Activated T-cell treated with anti-CD3 and anti-CD28 coated beads for 1 hour (primary cell): Measurements from ENCODE around the gene TMEM37.

Experiments used
- DNase-seq: peaks from one replicate; pipeline ENCODE4 v3.0.0-alpha.2; 2020; ENCODE audit warnings: low read depth

Gene TMEM37

DNA sequence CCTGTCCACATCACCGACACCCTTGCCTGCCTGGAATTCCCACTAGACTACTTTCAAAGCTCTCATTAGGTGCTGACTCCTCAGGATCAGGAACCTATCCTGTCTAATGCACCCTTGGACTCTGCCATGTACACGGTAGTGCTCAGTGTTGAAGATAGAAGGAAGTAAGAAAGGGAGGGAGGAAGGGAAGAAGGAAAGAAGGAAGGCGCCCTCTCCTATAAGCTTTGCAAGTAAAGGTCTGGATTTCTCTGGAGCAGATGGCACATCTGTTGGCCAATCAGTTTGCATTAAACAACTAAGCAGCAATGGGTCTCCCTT lies 47.3 kb downstream of the TMEM37 start:
- no peak for DNase-seq

DNA sequence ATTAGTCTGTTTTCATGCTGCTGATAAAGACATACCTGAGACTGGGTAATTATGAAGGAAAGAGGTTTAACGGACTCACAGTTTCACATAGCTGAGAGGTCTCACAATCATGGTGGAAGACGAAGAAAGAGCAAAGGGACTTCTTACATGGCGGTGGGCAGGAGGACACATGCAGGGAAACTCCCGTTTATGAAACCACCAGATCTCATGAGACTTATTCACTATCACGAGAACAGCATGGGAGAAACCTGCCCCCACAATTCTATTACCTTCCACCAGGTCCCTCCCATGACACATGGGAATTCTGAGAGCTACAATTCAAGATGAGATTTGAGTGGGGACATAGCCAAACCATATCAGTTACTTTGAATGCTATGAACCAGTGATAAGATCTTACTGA lies 48.5 kb downstream of the TMEM37 start:
- no peak for DNase-seq

DNA sequence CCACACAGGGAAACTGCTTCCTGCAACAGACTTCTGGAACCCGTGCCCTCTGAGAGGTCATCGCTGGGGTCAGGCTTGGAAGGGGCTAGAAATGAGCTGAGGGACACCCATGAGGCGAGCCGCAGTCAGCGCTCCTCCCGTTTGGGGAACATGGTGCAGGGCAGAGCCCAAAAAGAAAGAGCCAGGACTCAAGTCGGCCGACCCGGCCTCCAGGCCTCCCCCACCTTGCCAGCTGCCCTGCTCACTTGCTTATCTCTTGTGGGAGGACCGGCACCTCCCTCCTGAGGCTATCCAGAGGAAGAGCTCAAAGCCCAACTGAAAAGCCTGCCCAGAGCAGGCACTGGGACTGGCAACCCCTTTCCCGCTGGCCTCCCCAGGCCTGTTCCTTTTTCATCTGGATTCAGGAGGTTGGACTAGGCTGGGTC lies 49.1 kb downstream of the TMEM37 start:
- DNase-seq, result no peak

DNA sequence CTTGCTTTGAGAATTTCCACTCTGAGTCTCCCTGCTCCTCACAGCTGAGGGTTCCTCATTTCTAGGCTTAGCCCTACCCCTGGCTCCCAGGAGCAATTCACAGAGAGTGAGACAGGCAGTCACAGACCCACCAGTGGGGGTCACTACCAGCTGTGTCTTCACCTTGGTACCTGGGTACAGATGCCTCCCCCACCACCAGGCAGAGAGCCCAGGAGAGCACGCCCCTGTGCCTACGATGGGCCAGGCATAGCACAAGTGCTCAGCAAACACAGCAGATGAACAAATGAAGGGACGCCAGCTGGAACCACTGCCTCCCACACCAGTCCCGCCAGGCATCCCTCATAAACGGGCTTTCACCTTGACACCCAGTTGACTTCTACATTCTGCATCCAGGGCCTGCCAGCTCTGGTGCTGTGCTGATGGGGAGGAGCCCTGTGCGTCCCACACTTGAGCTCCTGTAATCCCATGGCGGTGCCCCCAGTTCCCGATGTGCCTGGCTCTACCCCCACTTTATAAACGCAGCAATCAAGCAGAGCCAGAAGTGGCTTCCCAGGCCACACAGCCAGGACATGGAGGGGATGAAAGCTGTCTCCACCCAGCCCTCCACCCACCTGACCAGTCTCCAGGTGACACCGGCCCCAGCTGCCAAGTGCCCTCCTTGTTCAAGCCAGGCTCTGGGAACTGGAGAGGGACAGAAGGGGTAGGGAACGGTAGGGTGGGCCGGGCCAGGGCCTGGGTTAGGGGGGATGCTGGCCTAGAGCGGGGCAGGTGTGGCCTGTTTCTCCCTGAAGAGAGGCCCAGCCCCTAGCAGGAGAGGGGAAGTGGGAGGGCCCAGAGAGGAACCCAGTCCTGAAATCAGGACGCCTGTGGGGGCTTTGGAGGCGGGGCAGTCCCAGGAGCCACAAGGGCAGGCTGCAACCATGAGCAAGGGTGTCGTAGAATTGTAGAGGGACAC lies 50.1 kb downstream of the TMEM37 start:
- DNase-seq, result no peak

DNA sequence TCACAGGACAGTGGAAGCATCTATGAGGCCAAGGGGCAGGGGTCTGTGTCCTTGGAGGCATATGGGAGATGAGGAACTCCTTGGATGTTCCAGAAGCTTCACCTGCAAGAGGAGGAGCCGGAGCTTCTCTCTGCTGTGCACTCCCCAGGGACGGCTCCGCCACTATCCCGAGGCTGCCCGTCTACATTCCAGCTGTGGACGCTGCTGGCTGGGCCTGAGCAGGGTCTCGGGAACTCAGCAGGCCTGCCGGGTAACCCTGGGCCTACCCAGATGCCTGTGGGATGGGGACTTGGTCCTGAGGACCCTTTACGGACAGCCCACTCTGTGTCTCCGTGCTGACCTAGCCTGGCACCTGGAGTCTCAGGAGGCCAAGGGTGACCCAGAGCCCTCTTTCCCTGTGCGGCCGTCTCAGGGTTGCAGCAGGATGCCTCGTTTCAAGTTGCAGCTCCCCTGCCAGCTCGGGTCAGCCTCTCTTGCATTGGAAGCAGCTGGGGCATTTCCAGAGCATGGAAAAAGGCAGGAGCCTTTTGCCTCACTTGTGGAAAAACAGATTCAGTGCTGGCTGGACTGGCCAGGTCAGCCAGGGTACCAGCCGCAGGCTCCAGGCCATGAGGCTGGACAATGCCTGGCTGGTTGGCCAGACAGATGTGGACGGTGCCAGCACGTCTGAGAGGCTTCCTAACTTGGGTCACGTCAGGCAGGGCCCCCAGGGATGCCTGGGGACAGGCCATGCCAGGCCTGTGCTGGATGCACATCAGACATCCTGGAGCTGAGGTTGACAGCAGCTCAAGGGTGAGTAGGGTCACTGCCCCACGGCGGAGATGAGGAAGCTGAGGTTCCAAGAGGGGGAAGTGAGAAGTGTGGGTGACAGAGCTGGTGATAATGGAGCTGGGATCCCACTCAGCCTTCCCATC lies 51.1 kb downstream of the TMEM37 start:
- no peak for DNase-seq

DNA sequence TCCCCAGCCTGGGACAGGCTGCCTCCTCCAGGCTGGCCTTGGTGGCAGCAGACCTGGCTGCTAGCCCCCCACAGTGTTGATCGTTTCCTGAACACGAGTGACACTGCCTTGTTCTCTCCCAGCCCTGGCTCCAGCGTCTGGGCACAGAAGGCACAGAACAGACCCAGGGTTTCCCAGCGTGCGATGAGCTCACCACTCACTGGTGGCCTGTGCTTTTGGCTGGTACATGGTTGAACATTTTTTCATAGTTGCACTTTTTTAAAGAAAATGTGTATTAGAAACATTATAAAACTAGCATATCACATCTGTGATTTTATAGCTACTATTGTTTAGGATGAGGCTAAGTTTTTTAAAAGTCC lies 51.7 kb downstream of the TMEM37 start:
- no peak for DNase-seq

DNA sequence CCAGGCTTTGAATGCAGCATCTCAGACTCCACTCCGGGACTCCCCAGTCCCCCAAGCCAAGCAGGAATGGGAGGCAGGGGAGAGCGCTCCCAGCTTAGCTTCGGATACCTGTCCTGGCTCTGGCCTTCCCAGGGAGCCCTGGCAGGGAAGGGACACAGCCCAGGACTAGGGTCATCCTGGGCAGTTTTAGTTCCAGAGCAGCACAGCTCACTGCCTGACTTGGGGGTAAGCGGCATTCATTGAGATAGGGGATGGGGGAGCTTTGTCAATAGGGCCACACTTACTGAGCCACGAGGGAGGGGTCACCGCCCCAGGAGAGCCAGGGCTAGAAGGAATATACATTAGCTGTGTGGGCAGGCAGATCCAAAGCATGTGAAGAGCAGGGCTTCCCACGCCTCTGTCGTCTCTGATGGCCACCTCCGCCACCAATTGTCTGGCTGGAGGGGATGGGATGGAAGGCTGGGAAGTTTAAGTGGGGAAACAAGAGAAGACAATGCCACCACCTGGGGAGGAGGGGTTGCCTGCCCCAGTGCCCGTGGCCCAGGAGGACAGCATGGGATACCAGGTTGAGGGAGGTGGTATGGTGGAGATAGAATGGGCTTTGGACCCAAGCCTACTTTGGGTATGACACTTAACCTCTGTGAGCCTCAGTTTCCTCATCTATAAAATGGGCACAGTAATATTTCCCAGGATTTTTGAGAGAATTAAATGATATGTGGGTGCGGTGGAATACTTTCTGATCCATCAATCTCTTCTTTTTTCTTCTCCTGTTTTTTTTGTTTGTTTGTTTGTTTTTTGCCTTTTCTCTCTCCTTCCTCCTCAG lies 52.5 kb downstream of the TMEM37 start:
- DNase-seq, result no peak

DNA sequence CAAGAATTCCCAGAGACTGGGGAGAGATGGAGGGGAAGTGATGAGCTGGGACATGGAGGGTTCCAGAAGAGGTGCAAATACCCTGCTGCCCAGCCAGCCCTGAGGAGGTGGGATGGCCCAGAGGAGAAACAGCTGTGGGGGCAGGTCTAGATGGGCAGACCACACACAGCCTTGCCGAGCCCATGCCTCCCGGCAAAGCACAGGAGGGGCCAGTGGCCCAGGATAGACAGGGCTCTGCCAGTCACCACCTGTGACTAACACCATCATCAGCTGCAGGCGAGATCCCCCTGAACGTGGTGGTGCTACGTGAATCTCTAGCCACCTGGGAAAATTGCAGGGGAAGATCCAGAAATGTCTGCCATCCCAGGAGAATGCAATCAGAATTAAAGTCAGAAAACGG lies 53.2 kb downstream of the TMEM37 start:
- DNase-seq, result no peak

DNA sequence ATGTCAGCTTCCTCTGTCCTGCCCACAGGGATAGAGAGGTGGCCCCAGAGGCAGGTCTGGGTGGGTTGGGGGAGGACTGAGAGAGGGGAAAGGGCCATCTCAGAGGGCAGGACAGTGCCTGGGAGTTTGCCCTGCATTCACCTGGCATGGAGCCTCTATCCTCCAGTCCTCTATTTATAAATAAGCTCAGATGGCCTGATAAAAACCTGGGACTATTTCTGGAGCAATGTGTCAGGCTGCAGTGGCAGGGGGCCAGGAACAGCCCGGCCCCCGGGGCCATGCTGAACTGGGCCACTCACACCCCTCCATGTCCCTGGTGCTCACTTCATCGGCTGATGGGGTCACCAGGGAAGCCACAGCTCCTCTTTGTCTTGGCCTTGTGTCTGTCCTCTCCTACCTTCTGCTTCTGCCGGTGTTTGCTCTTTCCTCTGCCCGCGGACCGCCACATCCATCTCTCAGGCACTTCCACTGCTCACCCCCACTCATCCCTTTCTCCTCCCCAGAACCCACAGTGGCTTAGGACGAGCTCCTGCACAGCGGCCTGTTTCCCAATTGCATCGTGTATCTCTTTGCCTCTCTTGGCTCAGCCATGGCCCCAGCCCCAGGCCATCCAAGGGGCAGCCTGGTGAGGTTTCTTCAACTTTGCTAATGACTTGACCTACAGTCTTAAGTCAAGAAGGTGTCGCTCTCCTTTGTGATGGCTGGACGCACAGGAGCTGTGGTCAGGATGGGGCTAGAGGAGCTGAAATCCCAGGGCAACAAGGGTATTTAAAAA lies 53.9 kb downstream of the TMEM37 start:
- no peak for DNase-seq

DNA sequence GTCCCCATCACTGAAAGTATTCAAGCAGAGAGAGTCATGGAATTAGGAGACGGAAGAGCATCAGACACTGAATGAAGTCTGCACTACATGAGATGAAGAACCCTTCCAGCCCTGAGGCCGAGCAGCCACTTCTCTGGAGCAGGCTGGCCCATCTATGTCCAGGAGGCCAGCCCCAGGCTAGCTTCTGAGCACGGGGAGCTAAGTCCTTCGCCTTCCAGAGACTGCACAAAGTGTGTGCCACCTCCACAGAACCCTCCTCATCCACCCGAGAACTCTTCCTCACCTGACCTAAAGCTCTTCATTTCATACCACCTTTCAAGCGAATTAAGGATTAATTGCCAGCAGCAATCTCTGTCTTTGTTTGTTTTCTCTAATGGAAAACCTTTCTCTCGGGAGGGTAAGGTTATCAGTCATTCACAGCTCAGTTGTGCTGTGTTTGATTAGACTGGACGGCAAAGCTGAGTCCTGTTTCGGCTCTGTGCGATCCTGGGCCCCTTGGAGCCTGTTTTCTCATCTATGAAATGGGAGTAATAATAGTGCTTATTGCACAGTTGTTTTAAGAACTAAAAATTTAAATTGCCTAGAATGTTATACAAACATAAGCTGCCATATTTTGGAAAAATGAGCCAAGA lies 54.7 kb downstream of the TMEM37 start:
- no peak for DNase-seq

DNA sequence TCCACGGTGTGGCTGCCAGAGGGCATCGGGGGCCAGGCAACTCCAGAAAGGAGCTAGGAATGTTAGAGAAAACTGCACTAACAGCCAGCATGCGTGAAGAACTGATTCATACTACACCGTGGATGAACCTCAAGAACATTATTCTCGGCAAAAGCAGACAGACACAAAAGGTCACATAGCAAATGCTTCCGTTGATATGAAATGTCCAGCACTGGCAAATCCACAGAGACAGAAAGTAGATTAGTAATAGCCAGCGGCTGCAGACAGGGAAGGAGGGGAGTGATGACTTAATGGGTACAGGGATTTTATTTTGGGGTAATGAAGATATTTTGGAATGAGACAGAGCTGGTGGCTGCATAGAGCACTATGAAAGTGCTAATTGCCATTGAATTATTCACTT lies 55.2 kb downstream of the TMEM37 start:
- no peak for DNase-seq

DNA sequence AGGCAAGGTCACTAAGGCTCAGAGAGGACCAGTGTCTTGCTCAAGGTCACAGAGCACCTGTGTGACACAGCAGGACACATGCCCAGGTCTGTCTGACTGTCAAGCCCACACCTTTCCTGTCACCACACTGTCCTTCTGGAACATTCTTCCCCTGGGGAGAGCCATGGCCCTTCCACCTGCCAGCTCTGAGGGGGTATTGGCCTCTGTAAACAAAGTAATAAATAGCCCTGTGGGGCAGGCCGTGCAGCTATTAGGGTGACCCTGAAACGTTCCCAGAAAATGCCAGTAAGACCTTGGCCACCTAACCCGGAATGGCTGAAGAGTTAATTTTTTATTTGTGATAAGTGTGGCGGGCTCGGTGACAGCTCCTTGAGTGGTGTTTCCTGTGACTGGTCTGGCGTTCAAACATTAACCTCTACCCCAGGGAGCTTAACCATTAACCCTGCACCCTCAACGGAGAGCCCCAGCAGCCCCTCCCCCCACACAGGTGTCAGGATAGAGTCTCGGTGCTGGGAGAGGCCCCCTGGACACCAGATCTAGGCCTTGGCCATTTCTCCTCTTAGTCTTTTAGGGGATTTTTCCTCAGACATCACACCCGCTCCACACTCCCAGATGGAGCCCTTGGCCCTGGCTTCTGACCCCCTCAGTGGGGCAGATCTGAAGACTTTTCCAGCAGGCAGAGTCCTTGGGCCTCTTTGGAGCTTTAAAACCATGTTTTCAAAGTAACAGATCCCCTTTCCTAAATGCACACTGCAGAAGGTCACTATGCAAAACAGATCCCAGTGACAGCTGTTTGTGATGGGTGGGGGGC lies 56.0 kb downstream of the TMEM37 start:
- no peak for DNase-seq
